Adrenal gland (tissue), 12 donors: ENCODE measurements around the gene CXorf58. TPM values are rescaled to one million over a fixed set of nuclear protein-coding genes. Genes with fewer than 3 reads are reported as not detected.

Experiments used
- DNase-seq, 7 donors: peaks; one replicate each; pipeline ENCODE4 v3.0.0-alpha.2; 2019 to 2020
- H3K27ac ChIP-seq, 5 donors: fragments of 200-600 bp; sonication (generic) in 4 of 5; 1 replicate in 3 of 5; 2 replicates in 2 of 5; pipeline versions ENCODE4 v1.5.1 to v1.8.0; 2016 to 2020; ENCODE audit warnings: mild to moderate bottlenecking in 1 of 5
- H3K27me3 ChIP-seq: fragments of 200-600 bp; 2 replicates; pipeline ENCODE4 v1.8.0; 2021
- H3K36me3 ChIP-seq, 2 donors: fragments of 200-600 bp; replicated peaks in 1 of 2; 1 replicate in 1 of 2; 2 replicates in 1 of 2; pipeline versions ENCODE4 v1.5.1 to v1.8.0; 2018 to 2022
- H3K4me1 ChIP-seq, 2 donors: fragments of 200-600 bp; replicated peaks in 1 of 2; 1 replicate in 1 of 2; 2 replicates in 1 of 2; pipeline versions ENCODE4 v1.5.1 to v1.8.0; 2018 to 2021
- H3K4me3 ChIP-seq, 4 donors: fragments of 200-600 bp; sonication (generic) in 3 of 4; one replicate each; pipeline ENCODE4 v1.5.1; 2016 to 2018
- H3K9me3 ChIP-seq, 3 donors: fragments of 200-600 bp; sonication (generic) in 1 of 3; replicated peaks in 1 of 3; 1 replicate in 2 of 3; 2 replicates in 1 of 3; pipeline versions ENCODE4 v1.5.1 to v1.8.0; 2016 to 2021
- CTCF ChIP-seq, 6 experiments: fragments of 450-650 bp in 4 of 6; fragments of 200-600 bp in 2 of 6; sonication (generic) in 1 of 6; IDR thresholded peaks; 1 replicate in 5 of 6; 2 replicates in 1 of 6; pipeline versions ENCODE4 v1.5.1 to v1.8.0; 2016 to 2021; ENCODE audit warnings: antibody characterized with exemption in 6 of 6, mild to moderate bottlenecking in 2 of 6, moderate library complexity in 1 of 6
- POLR2A ChIP-seq, 2 donors: fragments of 450-650 bp; IDR thresholded peaks; one replicate each; pipeline ENCODE4 v1.6.1; 2017; ENCODE audit warnings: antibody characterized with exemption in 2 of 2, mild to moderate bottlenecking in 2 of 2, moderate library complexity in 1 of 2
- WGBS, 4 donors: extraction: QIAGEN DNeasy Blood & Tissue Kit in 2 of 4; methylation state at CpG; one replicate each; pipeline versions ENCODE4 v1.1.5 to v1.1.7; 2013 to 2017; 5-methylcytosine and 5-hydroxymethylcytosine counted together
- intact Hi-C, 2 donors: fragments of 100-400 bp; cut with DNase I; formaldehyde crosslinking; loops; one replicate each; pipeline versions ENCODE4 v1.14.1 to v1.15.0; 2022 to 2023
- polyA plus RNA-seq, 3 donors: library from polyadenylated mRNA; stranded (reverse); fragments of 200-250 nt in 2 of 3; fragments of 350-450 nt in 1 of 3; fragmentation: Illumina TruSeq in 1 of 3; extraction: RNeasy Lipid Tissue Mini Kit (QIAGEN cat#74804) in 1 of 3; gene quantifications; one replicate each; pipeline ENCODE4 v1.2.3, GENCODE V29; 2013 to 2014
- total RNA-seq, 9 donors: library from RNA; depleted of rRNA in 4 of 9; stranded (reverse); fragments of >200 nt in 4 of 9; fragments of 120-200 nt in 1 of 9; fragmentation: NEBNext Ultra II Directional in 1 of 9; extraction: Animal tissue kit (Norgen Biotek cat#: 25700) in 1 of 9; gene quantifications; one replicate each; pipeline versions ENCODE4 v1.1.0 to v1.2.4, GENCODE V29; 2013 to 2023
- donor health status: healthy with polysubstance abuse.
- donor health status: Bipolar disorder and iron deficiency.
- donor health status: DM: yes; HTN: yes; CAD: no.
- donor health status: DM: no; HTN: no; CAD: no.
- donor health status: DM: no; HTN: no; CAD: no.
- donor health status: DM: yes; HTN: yes; CAD: no.

Gene CXorf58
- total and polyA plus RNA-seq, 12 donors: 0.11 to 0.77 (median 0.34) TPM; not detected in 3

- Histone ChIP-seq H3K9me3 (no peaks in the 10 kb centered on the region), H3K4me3 (no peak overlapping the region), H3K36me3 (no peaks in the 10 kb centered on the region), H3K27ac (no peak overlapping the region), H3K4me1 (no peaks in the 10 kb centered on the region), H3K27me3 (no peaks in the 10 kb centered on the region)
- TF ChIP-seq CTCF (IDR thresholded peaks at IDR 0.05) (no peak), POLR2A (IDR thresholded peaks at IDR 0.05) (no peak)
- intact Hi-C loops: no loop called here
- no peak for DNase-seq
- 61 to 88% (median 84%) methylated on average over 2 to 4 of the region's 4 CpGs for WGBS, 4 donors
Observed at GRCh38 chrX:23978491-23978890, 70.7 kb downstream of the CXorf58 start.

GRCh38 chrX:23980011-23980441, 72.2 kb downstream of the CXorf58 start:
- intact Hi-C loops: no loop called here
- DNase-seq: no peak
- 60 to 82% (median 66%) methylated on average over 5 of the region's 5 CpGs for WGBS, 4 donors
- Histone ChIP-seq H3K27ac (no peak overlapping the region), H3K4me1 (no peaks in the 10 kb centered on the region), H3K4me3 (no peak overlapping the region), H3K9me3 (no peaks in the 10 kb centered on the region), H3K36me3 (no peaks in the 10 kb centered on the region), H3K27me3 (no peaks in the 10 kb centered on the region)
- TF ChIP-seq CTCF (IDR thresholded peaks at IDR 0.05) (no peak), POLR2A (IDR thresholded peaks at IDR 0.05) (no peak)

GRCh38 chrX:23981222-23981621, 73.4 kb downstream of the CXorf58 start:
- 52 to 95% (median 81%) methylated on average over 4 of the region's 4 CpGs for WGBS, 4 donors
- H3K27me3 ChIP-seq: no peaks in the 10 kb centered on the region
- intact Hi-C loops: no loop called here
- no peaks in the 10 kb centered on the region for H3K9me3 ChIP-seq
- no peak overlapping the region for H3K4me3 ChIP-seq
- H3K4me1 ChIP-seq: no peaks in the 10 kb centered on the region
- TF ChIP-seq POLR2A (IDR thresholded peaks at IDR 0.05) (no peak), CTCF (IDR thresholded peaks at IDR 0.05) (no peak)
- DNase-seq: no peak
- H3K27ac ChIP-seq: no peak overlapping the region
- H3K36me3 ChIP-seq: no peaks in the 10 kb centered on the region

- no peaks in the 10 kb centered on the region for H3K36me3 ChIP-seq
- H3K9me3 ChIP-seq: no peaks in the 10 kb centered on the region
- no peaks in the 10 kb centered on the region for H3K4me1 ChIP-seq
- WGBS, 4 donors: 79 to 95% (median 84%) methylated on average over 2 of the region's 2 CpGs
- no peak overlapping the region for H3K27ac ChIP-seq
- no peak overlapping the region for H3K4me3 ChIP-seq
- TF ChIP-seq POLR2A (IDR thresholded peaks at IDR 0.05): no peak
- TF ChIP-seq CTCF (IDR thresholded peaks at IDR 0.05): no peak
- no peaks in the 10 kb centered on the region for H3K27me3 ChIP-seq
- DNase-seq: no peak
- intact Hi-C loops: no loop called here
Observed at GRCh38 chrX:23981711-23982110, 73.9 kb downstream of the CXorf58 start.
